Body of pancreas (tissue), 4 donors: ENCODE measurements around the gene SNAPC3. TPM values are rescaled to one million over a fixed set of nuclear protein-coding genes. Genes with fewer than 3 reads are reported as not detected.
"Not testable (repeated sequence)": the region's sequence is repeated elsewhere in the genome, so short reads cannot be mapped to it uniquely, and the experiment has no call there.

Experiments
- ATAC-seq: fragments of 150-250 bp; one replicate; pipeline ENCODE4 v1.9.1; 2016
- DNase-seq, 4 donors: peaks; one replicate each; pipeline ENCODE4 v3.0.0-alpha.2; 2019
- H3K27ac ChIP-seq, 4 donors: fragments of 200-600 bp; sonication (generic); 1 replicate in 3 of 4; 2 replicates in 1 of 4; pipeline versions ENCODE4 v1.5.1 to v1.6.1; 2016 to 2019; ENCODE audit warnings: mild to moderate bottlenecking in 1 of 4, mixed read lengths in 1 of 4, moderate library complexity in 1 of 4
- H3K27me3 ChIP-seq, 2 donors: fragments of 200-600 bp; sonication (generic); one replicate each; pipeline ENCODE4 v1.6.0; 2016; ENCODE audit warnings: mild to moderate bottlenecking in 1 of 2
- H3K36me3 ChIP-seq, 2 donors: fragments of 200-600 bp; sonication (generic); replicated peaks in 1 of 2; 2 replicates each; pipeline ENCODE4 v1.5.1; 2016; ENCODE audit warnings: low read depth in 2 of 2; ENCODE audit not compliant: insufficient read depth in 1 of 2
- H3K4me1 ChIP-seq: fragments of 200-600 bp; sonication (generic); one replicate; pipeline ENCODE4 v1.6.0; 2016
- H3K4me3 ChIP-seq, 2 donors: fragments of 200-600 bp; sonication (generic); 1 replicate in 1 of 2; 2 replicates in 1 of 2; pipeline ENCODE4 v1.5.1; 2016 to 2019
- H3K9me3 ChIP-seq, 3 donors: fragments of 200-600 bp; sonication (generic); 1 replicate in 2 of 3; 2 replicates in 1 of 3; pipeline ENCODE4 v1.5.1; 2016
- CTCF ChIP-seq, 7 experiments: fragments of 450-650 bp in 4 of 7; fragments of 200-600 bp in 3 of 7; sonication (generic) in 3 of 7; IDR thresholded peaks; one replicate each; pipeline ENCODE4 v1.5.1; 2016 to 2019; ENCODE audit warnings: antibody characterized with exemption in 7 of 7
- POLR2A ChIP-seq, 3 donors: fragments of 450-650 bp; IDR thresholded peaks; one replicate each; pipeline ENCODE4 v1.6.1; 2016; ENCODE audit warnings: antibody characterized with exemption in 3 of 3, mild to moderate bottlenecking in 2 of 3
- WGBS, 2 donors: methylation state at CpG; one replicate each; pipeline ENCODE4 v1.1.5; 2017; 5-methylcytosine and 5-hydroxymethylcytosine counted together
- intact Hi-C: fragments of 100-400 bp; cut with DNase I; formaldehyde crosslinking; loops from one replicate; pipeline ENCODE4 v1.15.1; 2023
- total RNA-seq, 2 donors: library from RNA; depleted of rRNA; stranded (reverse); fragments of >200 nt; gene quantifications; one replicate each; pipeline ENCODE4 v1.1.0, GENCODE V29; 2016

The SNAPC3 gene
- total RNA-seq, 2 donors from 2014 or later: 21.8 to 31.6 TPM

GRCh38 chr9:15377625-15378540 is 44.8 kb upstream of the SNAPC3 start:
- DNase-seq (no peak), ATAC-seq (no peak)
- Histone ChIP-seq H3K36me3 (no peaks in the 10 kb centered on the region), H3K4me1 (no peaks in the 10 kb centered on the region), H3K27me3 (no peaks in the 10 kb centered on the region), H3K4me3 (no peak overlapping the region), H3K27ac (no peak overlapping the region), H3K9me3 (no peaks in the 10 kb centered on the region)
- intact Hi-C loops: no loop called here
- 79 to 80% methylated on average over 4 of the region's 4 CpGs for WGBS, 2 donors
- TF ChIP-seq POLR2A (IDR thresholded peaks at IDR 0.05): no peak
- TF ChIP-seq CTCF (IDR thresholded peaks at IDR 0.05): no peak

DNA sequence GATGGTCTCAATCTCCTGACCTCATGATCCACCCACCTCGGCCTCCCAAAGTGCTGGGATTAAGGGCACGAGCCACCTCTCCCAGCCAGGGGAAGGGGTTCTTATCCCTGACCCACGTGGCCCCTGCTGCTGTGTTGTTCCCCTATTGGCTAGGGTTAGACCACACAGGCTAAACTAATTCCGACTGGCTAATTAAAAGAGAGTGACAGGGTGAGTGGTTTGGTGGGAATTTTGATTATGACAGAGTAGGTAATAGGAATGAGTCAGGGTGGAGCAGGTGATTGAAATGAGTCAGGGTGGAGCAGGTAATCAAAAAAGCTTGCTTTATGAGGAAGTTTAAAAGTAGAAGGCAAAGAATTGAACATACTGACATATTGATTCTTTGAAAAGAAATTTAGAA is 43.4 kb upstream of the SNAPC3 start:
- intact Hi-C loops, ATAC-seq: not testable (repeated sequence)
- WGBS, 2 donors: 59 to 76% methylated on average over 1 to 4 of the region's 4 CpGs

GRCh38 chr9:15379888-15380287 is 42.8 kb upstream of the SNAPC3 start:
- H3K4me3 ChIP-seq, DNase-seq, H3K9me3 ChIP-seq, H3K36me3 ChIP-seq, H3K27ac ChIP-seq, H3K4me1 ChIP-seq, intact Hi-C loops, H3K27me3 ChIP-seq, ATAC-seq: not testable (repeated sequence)
- 86 to 90% methylated on average over 5 of the region's 5 CpGs for WGBS, 2 donors

More for the DNA sequence above, 43.4 kb upstream of the SNAPC3 start:
- not testable (repeated sequence) for H3K27me3 ChIP-seq, H3K4me3 ChIP-seq, H3K4me1 ChIP-seq, H3K36me3 ChIP-seq, H3K9me3 ChIP-seq, H3K27ac ChIP-seq, DNase-seq

DNA sequence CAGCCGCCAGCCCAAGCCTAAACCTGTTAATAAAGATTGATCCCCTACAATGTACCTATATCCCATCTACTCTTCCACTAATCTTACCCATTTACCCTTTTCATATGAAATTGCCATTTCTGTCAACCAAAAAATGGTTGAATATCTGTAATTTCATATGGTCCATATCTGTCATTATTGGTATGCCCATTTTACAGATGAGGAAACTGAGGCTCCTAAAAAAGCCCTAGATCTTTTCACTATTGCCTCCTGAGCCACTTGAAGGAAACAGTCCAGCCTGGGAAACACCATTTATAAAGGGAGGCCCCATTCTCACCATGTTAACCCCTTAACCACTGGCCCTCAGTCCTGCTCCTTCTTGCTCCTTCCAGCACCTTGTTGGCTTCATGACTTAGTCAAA is 41.2 kb upstream of the SNAPC3 start:
- H3K4me1 ChIP-seq: no peaks in the 10 kb centered on the region
- WGBS, 2 donors: 92 to 94% methylated on average over 1 of the region's 1 CpG

GRCh38 chr9:15386465-15386864 is 36.2 kb upstream of the SNAPC3 start:
- no peak for DNase-seq
- WGBS, 2 donors: 76 to 77% methylated on average over 6 of the region's 6 CpGs
- TF ChIP-seq CTCF (IDR thresholded peaks at IDR 0.05) (no peak), POLR2A (IDR thresholded peaks at IDR 0.05) (no peak)
- H3K27ac ChIP-seq: no peak overlapping the region
- no peaks in the 10 kb centered on the region for H3K36me3 ChIP-seq
- H3K27me3 ChIP-seq: no peaks in the 10 kb centered on the region
- ATAC-seq: no peak
- intact Hi-C loops: no loop called here
- H3K9me3 ChIP-seq: no peaks in the 10 kb centered on the region
- no peak overlapping the region for H3K4me3 ChIP-seq
- H3K4me1 ChIP-seq: no peaks in the 10 kb centered on the region

More for the DNA sequence above, 41.2 kb upstream of the SNAPC3 start:
- ATAC-seq (no peak), DNase-seq (no peak)
- H3K4me3 ChIP-seq: no peak overlapping the region
- TF ChIP-seq POLR2A (IDR thresholded peaks at IDR 0.05) (no peak), CTCF (IDR thresholded peaks at IDR 0.05) (no peak)
- intact Hi-C loops: no loop called here
- no peak overlapping the region for H3K27ac ChIP-seq
- no peaks in the 10 kb centered on the region for H3K27me3 ChIP-seq
- H3K9me3 ChIP-seq: no peaks in the 10 kb centered on the region
- H3K36me3 ChIP-seq: no peaks in the 10 kb centered on the region

GRCh38 chr9:15389173-15389572 is 33.5 kb upstream of the SNAPC3 start:
- Histone ChIP-seq H3K36me3 (no peaks in the 10 kb centered on the region), H3K4me1 (no peaks in the 10 kb centered on the region), H3K4me3 (no peak overlapping the region), H3K27me3 (no peaks in the 10 kb centered on the region), H3K9me3 (no peaks in the 10 kb centered on the region), H3K27ac (no peak overlapping the region)
- ATAC-seq: no peak
- intact Hi-C loops: no loop called here
- no peak for TF ChIP-seq CTCF (IDR thresholded peaks at IDR 0.05)
- no peak for TF ChIP-seq POLR2A (IDR thresholded peaks at IDR 0.05)
- DNase-seq: no peak
